GM12892 (cell line): ENCODE data around the gene SLC4A3.

Experiments
- POLR2A ChIP-seq: IDR thresholded peaks from 2 replicates; pipeline ENCODE4 v1.6.1; 2011; ENCODE audit warnings: low read depth, low read length, control low read depth
- POLR2AphosphoS5 ChIP-seq: IDR thresholded peaks from 2 replicates; pipeline ENCODE4 v1.6.1; 2011; ENCODE audit warnings: low read depth, low read length, control low read depth

DNA sequence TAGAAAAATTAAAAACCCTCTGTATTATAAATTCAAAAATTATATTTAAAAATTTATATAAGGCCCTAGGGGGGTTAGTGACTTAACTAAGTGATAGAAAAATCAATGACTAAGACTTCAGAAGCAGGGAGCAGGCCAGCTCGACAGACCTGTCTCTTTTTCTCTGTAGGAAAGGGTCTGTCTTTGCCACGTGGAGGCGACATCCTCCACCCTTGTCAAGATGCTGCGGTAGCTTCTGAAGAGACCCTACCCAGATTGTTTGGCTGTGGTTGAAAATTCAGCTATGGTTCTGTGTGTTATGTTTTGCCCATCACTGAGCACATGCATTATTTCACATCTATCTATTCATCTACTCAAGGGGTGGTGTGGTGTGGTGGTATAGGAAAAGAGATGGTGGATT, 8.2 kb upstream of the SLC4A3 start:
- TF ChIP-seq POLR2AphosphoS5 = no peak
- TF ChIP-seq POLR2A = no peak
